Stimulated activated CD4-positive, alpha-beta T cell treated with anti-CD3 and anti-CD28 coated beads, Interleukin-1b, Interleukin-23, amount 100 ng/mL, for 48 hours (primary cell): Measurements from ENCODE around the gene RMI2.
A peak's percentile ranks its signal among the peaks of the same experiment; 100 is the strongest.
"Not testable (repeated sequence)": the region's sequence is repeated elsewhere in the genome, so short reads cannot be mapped to it uniquely, and the experiment has no call there.

Experiments
- DNase-seq: peaks from one replicate; pipeline ENCODE4 v3.0.0-alpha.2; 2020

RMI2 gene

GRCh38 chr16:11356573-11357331 is 11.5 kb downstream of the RMI2 start:
- peak; percentile 59 for DNase-seq

- DNase-seq, result no peak
These were observed 13.3 kb downstream of the RMI2 start for GRCh38 chr16:11358531-11358930.

GRCh38 chr16:11359370-11359769 is 14.1 kb downstream of the RMI2 start:
- DNase-seq, result no peak

GRCh38 chr16:11360641-11361373 is 15.5 kb downstream of the RMI2 start:
- no peak for DNase-seq

- no peak for DNase-seq
These were observed 16.6 kb downstream of the RMI2 start for GRCh38 chr16:11361701-11362451.

- no peak for DNase-seq
These were observed 18.6 kb downstream of the RMI2 start for GRCh38 chr16:11363927-11364258.

- no peak for DNase-seq
These were observed 22.2 kb downstream of the RMI2 start for GRCh38 chr16:11367483-11367906.

GRCh38 chr16:11370084-11370931 is 25.0 kb downstream of the RMI2 start:
- no peak for DNase-seq

GRCh38 chr16:11370932-11371279 is 25.6 kb downstream of the RMI2 start:
- not testable (repeated sequence) for DNase-seq

GRCh38 chr16:11372073-11372828 is 27.0 kb downstream of the RMI2 start:
- no peak for DNase-seq

GRCh38 chr16:11372829-11373306 is 27.6 kb downstream of the RMI2 start:
- DNase-seq, result no peak

- DNase-seq, result no peak
These were observed 29.0 kb downstream of the RMI2 start for GRCh38 chr16:11374255-11374654.

GRCh38 chr16:11377154-11377553 is 31.9 kb downstream of the RMI2 start:
- DNase-seq, result no peak

GRCh38 chr16:11378951-11379350 is 33.7 kb downstream of the RMI2 start:
- not testable (repeated sequence) for DNase-seq

GRCh38 chr16:11379420-11379819 is 34.2 kb downstream of the RMI2 start:
- DNase-seq, result peak; percentile 64

- no peak for DNase-seq
These were observed 35.6 kb downstream of the RMI2 start for GRCh38 chr16:11380836-11381235.

GRCh38 chr16:11383481-11384183 is 38.4 kb downstream of the RMI2 start:
- DNase-seq, result no peak

GRCh38 chr16:11384184-11384955 is 39.1 kb downstream of the RMI2 start:
- DNase-seq, result no peak

- no peak for DNase-seq
These were observed 39.8 kb downstream of the RMI2 start for GRCh38 chr16:11384956-11385586.
